Endothelial cell of umbilical vein (primary cell): Measurements from ENCODE around the gene SNN. TPM values are rescaled to one million over a fixed set of nuclear protein-coding genes. Genes with fewer than 3 reads are reported as not detected.

Experiments used
- BruUV-seq: library from RNA; stranded (reverse); fragments of 400-500 nt; replicated peaks from 2 replicates; lab custom pipeline; 2021; lab: Mats Ljungman, UMichigan
- CTCF ChIA-PET: fragments of 300-600, 350-600 bp; sonication (Branson Sonifier 250); formaldehyde crosslinking; loops from one replicate; lab custom pipeline; 2021; ENCODE audit warnings: antibody characterized with exemption, inconsistent platforms; lab: Charles Lee
- POLR2A ChIA-PET: fragments of 300-600, 350-600 bp; sonication (Branson Sonifier 250); formaldehyde crosslinking; loops from one replicate; lab custom pipeline; 2021; ENCODE audit warnings: antibody characterized with exemption, inconsistent platforms; lab: Charles Lee
- DNase-seq: peaks from one replicate; pipeline ENCODE4 v3.0.0-alpha.2; 2011; ENCODE audit warnings: low read depth, low spot score
- FAIRE-seq: peaks from 2 replicates; lab custom pipeline; 2011; peaks lifted over from hg19 to GRCh38; lab: Jason Lieb, UNC
- H2AFZ ChIP-seq: 2 replicates; pipeline ENCODE4 v1.6.0; 2012; ENCODE audit warnings: low read depth, low read length, control low read depth, inconsistent platforms
- H3K27ac ChIP-seq: 2 replicates; pipeline ENCODE4 v1.5.1; 2011; ENCODE audit warnings: low read depth, mild to moderate bottlenecking, control low read depth, low read length, moderate library complexity; ENCODE audit not compliant: insufficient read depth
- H3K27me3 ChIP-seq, 2 experiments: 2 replicates each; pipeline versions ENCODE4 v1.6.0 to v1.6.1; 2011; ENCODE audit warnings: low read length in 2 of 2, mixed read lengths in 1 of 2; ENCODE audit not compliant: control insufficient read depth in 2 of 2, insufficient read depth in 2 of 2
- H3K36me3 ChIP-seq, 2 experiments: 2 replicates in 1 of 2; 3 replicates in 1 of 2; pipeline ENCODE4 v1.5.1; 2011; ENCODE audit warnings: low read length in 2 of 2, mild to moderate bottlenecking in 1 of 2, moderate library complexity in 1 of 2; ENCODE audit not compliant: control insufficient read depth in 2 of 2, insufficient read depth in 2 of 2; ENCODE audit errors: extremely low read depth in 1 of 2
- H3K4me1 ChIP-seq: 3 replicates; pipeline ENCODE4 v1.5.1; 2011; ENCODE audit warnings: mild to moderate bottlenecking, low read length; ENCODE audit not compliant: control insufficient read depth, insufficient read depth; ENCODE audit errors: extremely low read depth
- H3K4me2 ChIP-seq: 2 replicates; pipeline ENCODE4 v1.6.1; 2011; ENCODE audit warnings: low read length, control low read depth, mixed read lengths; ENCODE audit not compliant: insufficient read depth
- H3K4me3 ChIP-seq, 3 experiments: fragments of 200-600 bp in 1 of 3; sonication (generic), shearing (Covaris generic) in 1 of 3; replicated peaks in 1 of 3; 2 replicates each; pipeline ENCODE4 v1.5.1; 2011 to 2016; ENCODE audit warnings: control low read depth in 3 of 3, low read length in 3 of 3, mild to moderate bottlenecking in 2 of 3, inconsistent platforms in 1 of 3, low read depth in 1 of 3, moderate library complexity in 1 of 3; ENCODE audit not compliant: insufficient read depth in 1 of 3
- H3K79me2 ChIP-seq: 2 replicates; pipeline ENCODE4 v1.6.0; 2012; ENCODE audit warnings: low read length, inconsistent platforms; ENCODE audit not compliant: control insufficient read depth, insufficient read depth
- H3K9ac ChIP-seq: replicated peaks from 2 replicates; pipeline ENCODE3; 2011; ENCODE audit warnings: low read length, control low read depth; ENCODE audit not compliant: insufficient read depth; ENCODE audit errors: extremely low read depth
- H3K9me1 ChIP-seq: replicated peaks from 3 replicates; pipeline ENCODE4 v1.6.0; 2011; ENCODE audit warnings: mild to moderate bottlenecking, low read length; ENCODE audit not compliant: control insufficient read depth, insufficient read depth; ENCODE audit errors: extremely low read depth
- H3K9me3 ChIP-seq: replicated peaks from 2 replicates; pipeline ENCODE4 v1.5.1; 2012; ENCODE audit warnings: low read length, inconsistent platforms; ENCODE audit not compliant: control insufficient read depth, insufficient read depth
- H4K20me1 ChIP-seq: replicated peaks from 2 replicates; pipeline ENCODE3; 2011; ENCODE audit warnings: mild to moderate bottlenecking, low read length; ENCODE audit not compliant: control insufficient read depth, insufficient read depth; ENCODE audit errors: extremely low read depth
- CTCF ChIP-seq, 2 donors: IDR thresholded peaks; 1 replicate in 1 of 2; 2 replicates in 1 of 2; pipeline ENCODE4 v1.5.1; 2011; ENCODE audit warnings: low read length in 2 of 2, mild to moderate bottlenecking in 2 of 2, moderate library complexity in 2 of 2, control low read depth in 1 of 2, inconsistent platforms in 1 of 2, low read depth in 1 of 2; ENCODE audit not compliant: insufficient read depth in 1 of 2; ENCODE audit errors: extremely low read depth in 1 of 2
- EZH2 ChIP-seq: IDR thresholded peaks from 2 replicates; pipeline ENCODE4 v1.6.1; 2012; ENCODE audit warnings: borderline replicate concordance, low read depth, mild to moderate bottlenecking, moderate library complexity, low read length, inconsistent platforms; ENCODE audit not compliant: severe bottlenecking
- FOS ChIP-seq: IDR thresholded peaks from 2 replicates; pipeline ENCODE4 v1.6.1; 2011; ENCODE audit warnings: mild to moderate bottlenecking, low read length, moderate library complexity, borderline replicate concordance; ENCODE audit not compliant: insufficient read depth
- GATA2 ChIP-seq: IDR thresholded peaks from 2 replicates; pipeline ENCODE4 v1.7.0; 2011; ENCODE audit warnings: low read depth, mild to moderate bottlenecking, moderate library complexity, mixed read lengths, low read length; ENCODE audit not compliant: insufficient read length, insufficient read depth
- JUN ChIP-seq: IDR thresholded peaks from 2 replicates; pipeline ENCODE4 v1.6.1; 2011; ENCODE audit warnings: borderline replicate concordance, low read depth; ENCODE audit not compliant: insufficient read length, insufficient read depth
- MYC ChIP-seq: IDR thresholded peaks from one replicate; pipeline ENCODE4 v1.6.1; 2011; ENCODE audit warnings: mild to moderate bottlenecking, low read depth, low read length
- POLR2A ChIP-seq: IDR thresholded peaks from 2 replicates; pipeline ENCODE4 v1.6.1; 2012; ENCODE audit warnings: low read depth, mild to moderate bottlenecking, control low read depth, low read length
- POLR2AphosphoS5 ChIP-seq: IDR thresholded peaks from 2 replicates; pipeline ENCODE4 v1.6.1; 2012; ENCODE audit warnings: low read depth, mild to moderate bottlenecking, control low read depth, low read length, moderate library complexity; ENCODE audit not compliant: insufficient read depth
- dilution Hi-C: fragments of 300-500 bp; cut with MboI; formaldehyde crosslinking; loops from one replicate; pipeline ENCODE4 v1.15.0; 2019; ENCODE audit warnings: low sequenced_read_pairs; ENCODE audit not compliant: extremely low pct_ligation_motif_present
- intact Hi-C: fragments of 100-400 bp; cut with micrococcal nuclease; formaldehyde crosslinking; loops from one replicate; pipeline ENCODE4 v1.10.0; 2022
- polyA plus RNA-seq, 4 experiments: library from polyadenylated mRNA; depleted of rRNA in 3 of 4; stranded (reverse) in 3 of 4; unstranded in 1 of 4; fragments of >200 nt; gene quantifications; 2 replicates each; pipeline versions ENCODE4 v1.2.1 to v1.2.3, GENCODE V29; 2011 to 2012; ENCODE audit warnings: missing spikeins in 1 of 4
- total RNA-seq: library from RNA; stranded (reverse); gene quantifications from 2 replicates; pipeline ENCODE4 v1.2.3, GENCODE V29; 2021
- TF ChIP-seq, protein P1 (sequence below): IDR thresholded peaks from 2 replicates; pipeline ENCODE4 v1.6.1; 2011; ENCODE audit not compliant: insufficient read depth, insufficient read length

The SNN gene
- total and polyA plus RNA-seq, 2 donors (not counting 3 experiments of a cell fraction or from before 2014, with no cell fraction given), result 17.7 to 24.1 TPM

- H3K4me2 ChIP-seq, result no peak overlapping the region
- peaks cover 13 to 36% of the 10 kb centered on the region in 2 experiments for H3K36me3 ChIP-seq
- no peaks in the 10 kb centered on the region for H4K20me1 ChIP-seq
These were observed 31.1 kb downstream of the SNN start for GRCh38 chr16:11699234-11699894.

More at GRCh38 chr16:11699234-11699894, 31.1 kb downstream of the SNN start:
- H3K9ac ChIP-seq, result no peak overlapping the region
- BruUV-seq, result no TSS peak
- intact Hi-C loops, result no loop called here
- no peak overlapping the region for H2AFZ ChIP-seq
- H3K4me3 ChIP-seq, result no peak overlapping the region
- FAIRE-seq, result no peak
- H3K27ac ChIP-seq, result no peak overlapping the region
- no peaks in the 10 kb centered on the region for H3K9me3 ChIP-seq
- dilution Hi-C loops, result no loop called here
- no peak for TF ChIP-seq EZH2
- no peak for TF ChIP-seq GATA2
- no peak for TF ChIP-seq POLR2A
- TF ChIP-seq JUN, result no peak
- TF ChIP-seq MYC, result no peak
- no peak for TF ChIP-seq POLR2AphosphoS5
- TF ChIP-seq, protein P1, sequence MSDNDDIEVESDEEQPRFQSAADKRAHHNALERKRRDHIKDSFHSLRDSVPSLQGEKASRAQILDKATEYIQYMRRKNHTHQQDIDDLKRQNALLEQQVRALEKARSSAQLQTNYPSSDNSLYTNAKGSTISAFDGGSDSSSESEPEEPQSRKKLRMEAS, result no peak
- no peak for TF ChIP-seq FOS
- TF ChIP-seq CTCF (IDR thresholded peaks at IDR 0.05; ENCODE audit: extremely low read depth in 1 of 2, insufficient read depth in 1 of 2, low read depth in 1 of 2, low read length in 2 of 2), result no peak
- ChIA-PET POLR2A (no interaction called here), CTCF (no interaction called here)
- no peak for DNase-seq
- H3K27me3 ChIP-seq, result no peaks in the 10 kb centered on the region
- no peaks in the 10 kb centered on the region for H3K9me1 ChIP-seq
- H3K79me2 ChIP-seq, result peaks cover 7% of the 10 kb centered on the region
- no peaks in the 10 kb centered on the region for H3K4me1 ChIP-seq
